Adrenal gland (tissue), 5 donors: Measurements from ENCODE around the gene OIT3.

Experiments
- POLR2A ChIP-seq, 2 donors: fragments of 450-650 bp; IDR thresholded peaks; one replicate each; pipeline ENCODE4 v1.6.1; 2017; ENCODE audit warnings: antibody characterized with exemption in 2 of 2, mild to moderate bottlenecking in 2 of 2, moderate library complexity in 1 of 2
- TF ChIP-seq, protein P1 (sequence below), 6 experiments: fragments of 450-650 bp in 4 of 6; fragments of 200-600 bp in 2 of 6; sonication (generic) in 1 of 6; IDR thresholded peaks; 1 replicate in 5 of 6; 2 replicates in 1 of 6; pipeline versions ENCODE4 v1.5.1 to v1.8.0; 2016 to 2021; ENCODE audit warnings: antibody characterized with exemption in 6 of 6, mild to moderate bottlenecking in 2 of 6, moderate library complexity in 1 of 6
- donor health status: DM: no; HTN: no; CAD: no.

DNA sequence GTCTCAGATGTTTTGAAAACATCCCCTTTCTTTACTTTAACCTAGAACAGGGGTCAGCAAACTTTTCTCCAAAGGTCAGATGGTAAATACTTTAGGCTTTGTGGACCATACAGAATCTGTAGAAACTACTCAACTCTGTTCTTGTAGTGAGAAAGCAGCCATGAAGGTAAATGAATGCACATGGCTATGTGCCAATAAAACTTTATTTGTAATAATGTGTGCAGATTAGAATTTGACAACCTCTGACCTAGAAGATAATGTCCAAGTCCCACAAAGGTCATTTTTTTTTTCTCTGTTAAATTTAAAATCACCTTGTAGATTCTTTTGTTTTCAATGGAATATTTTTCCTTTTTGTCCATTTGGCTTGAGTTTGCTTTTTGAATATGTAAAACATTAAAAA, 17.2 kb downstream of the OIT3 start:
- TF ChIP-seq, protein P1, sequence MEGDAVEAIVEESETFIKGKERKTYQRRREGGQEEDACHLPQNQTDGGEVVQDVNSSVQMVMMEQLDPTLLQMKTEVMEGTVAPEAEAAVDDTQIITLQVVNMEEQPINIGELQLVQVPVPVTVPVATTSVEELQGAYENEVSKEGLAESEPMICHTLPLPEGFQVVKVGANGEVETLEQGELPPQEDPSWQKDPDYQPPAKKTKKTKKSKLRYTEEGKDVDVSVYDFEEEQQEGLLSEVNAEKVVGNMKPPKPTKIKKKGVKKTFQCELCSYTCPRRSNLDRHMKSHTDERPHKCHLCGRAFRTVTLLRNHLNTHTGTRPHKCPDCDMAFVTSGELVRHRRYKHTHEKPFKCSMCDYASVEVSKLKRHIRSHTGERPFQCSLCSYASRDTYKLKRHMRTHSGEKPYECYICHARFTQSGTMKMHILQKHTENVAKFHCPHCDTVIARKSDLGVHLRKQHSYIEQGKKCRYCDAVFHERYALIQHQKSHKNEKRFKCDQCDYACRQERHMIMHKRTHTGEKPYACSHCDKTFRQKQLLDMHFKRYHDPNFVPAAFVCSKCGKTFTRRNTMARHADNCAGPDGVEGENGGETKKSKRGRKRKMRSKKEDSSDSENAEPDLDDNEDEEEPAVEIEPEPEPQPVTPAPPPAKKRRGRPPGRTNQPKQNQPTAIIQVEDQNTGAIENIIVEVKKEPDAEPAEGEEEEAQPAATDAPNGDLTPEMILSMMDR (IDR thresholded peaks at IDR 0.05): no peak
- no peak for TF ChIP-seq POLR2A (IDR thresholded peaks at IDR 0.05)
